GM13977 (cell line): ENCODE data around the gene TFG.

ENCODE experiments used
- DNase-seq: peaks from one replicate; pipeline ENCODE4 v3.0.0; 2012; ENCODE audit warnings: low spot score
- in situ Hi-C: fragments of 300-500 bp; cut with MboI; formaldehyde crosslinking; loops from one replicate; pipeline ENCODE4 v1.12.0; 2022; ENCODE audit warnings: low sequenced_read_pairs, low pct_unique_long_range_greater_than_20kb, mixed read lengths, inconsistent platforms; ENCODE audit not compliant: unreplicated experiment
- TF ChIP-seq, protein P1 (sequence below): IDR thresholded peaks from 2 replicates; pipeline ENCODE4 v1.5.1; 2012; ENCODE audit warnings: mild to moderate bottlenecking, control low read depth; ENCODE audit not compliant: insufficient read depth; ENCODE audit errors: extremely low read depth, missing control alignments

Gene TFG

DNA sequence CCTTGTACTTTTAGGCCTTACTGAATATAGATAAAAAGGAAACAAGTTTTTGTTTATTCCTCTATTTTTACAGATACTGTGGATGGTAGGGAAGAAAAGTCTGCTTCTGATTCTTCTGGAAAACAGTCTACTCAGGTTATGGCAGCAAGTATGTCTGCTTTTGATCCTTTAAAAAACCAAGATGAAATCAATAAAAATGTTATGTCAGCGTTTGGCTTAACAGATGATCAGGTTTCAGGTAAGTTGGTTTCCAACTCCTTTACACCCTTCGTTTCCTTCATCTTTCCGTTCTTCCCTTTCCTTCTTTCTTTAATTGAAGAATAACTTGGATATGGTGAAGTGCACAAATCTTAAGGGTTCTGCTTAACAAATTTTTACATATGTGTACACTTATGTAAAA, 23.1 kb downstream of the TFG start:
- in situ Hi-C loops, result no loop called here
- no peak for DNase-seq
- TF ChIP-seq, protein P1, sequence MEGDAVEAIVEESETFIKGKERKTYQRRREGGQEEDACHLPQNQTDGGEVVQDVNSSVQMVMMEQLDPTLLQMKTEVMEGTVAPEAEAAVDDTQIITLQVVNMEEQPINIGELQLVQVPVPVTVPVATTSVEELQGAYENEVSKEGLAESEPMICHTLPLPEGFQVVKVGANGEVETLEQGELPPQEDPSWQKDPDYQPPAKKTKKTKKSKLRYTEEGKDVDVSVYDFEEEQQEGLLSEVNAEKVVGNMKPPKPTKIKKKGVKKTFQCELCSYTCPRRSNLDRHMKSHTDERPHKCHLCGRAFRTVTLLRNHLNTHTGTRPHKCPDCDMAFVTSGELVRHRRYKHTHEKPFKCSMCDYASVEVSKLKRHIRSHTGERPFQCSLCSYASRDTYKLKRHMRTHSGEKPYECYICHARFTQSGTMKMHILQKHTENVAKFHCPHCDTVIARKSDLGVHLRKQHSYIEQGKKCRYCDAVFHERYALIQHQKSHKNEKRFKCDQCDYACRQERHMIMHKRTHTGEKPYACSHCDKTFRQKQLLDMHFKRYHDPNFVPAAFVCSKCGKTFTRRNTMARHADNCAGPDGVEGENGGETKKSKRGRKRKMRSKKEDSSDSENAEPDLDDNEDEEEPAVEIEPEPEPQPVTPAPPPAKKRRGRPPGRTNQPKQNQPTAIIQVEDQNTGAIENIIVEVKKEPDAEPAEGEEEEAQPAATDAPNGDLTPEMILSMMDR, result no peak

DNA sequence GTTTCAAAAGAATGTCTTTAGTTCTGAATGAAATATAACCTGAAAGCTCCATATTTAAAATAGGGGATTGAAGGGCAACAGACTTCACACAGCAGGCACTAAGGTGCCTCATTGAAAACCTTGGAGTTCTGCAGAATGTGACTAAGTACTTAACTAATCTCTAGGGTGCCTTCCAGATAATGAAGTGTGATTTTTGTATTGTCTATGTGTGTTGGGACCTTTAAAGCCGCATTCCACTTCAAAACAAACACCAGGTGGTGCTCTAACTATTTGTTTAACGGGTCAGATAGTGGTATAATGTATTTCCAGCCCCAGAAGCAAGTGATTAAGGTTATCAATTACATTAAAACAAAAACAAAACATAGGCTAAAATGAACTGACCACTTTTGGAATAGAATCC, 28.0 kb downstream of the TFG start:
- in situ Hi-C loops, result no loop called here
- DNase-seq, result no peak
- TF ChIP-seq, protein P1, result peak; percentile 29

DNA sequence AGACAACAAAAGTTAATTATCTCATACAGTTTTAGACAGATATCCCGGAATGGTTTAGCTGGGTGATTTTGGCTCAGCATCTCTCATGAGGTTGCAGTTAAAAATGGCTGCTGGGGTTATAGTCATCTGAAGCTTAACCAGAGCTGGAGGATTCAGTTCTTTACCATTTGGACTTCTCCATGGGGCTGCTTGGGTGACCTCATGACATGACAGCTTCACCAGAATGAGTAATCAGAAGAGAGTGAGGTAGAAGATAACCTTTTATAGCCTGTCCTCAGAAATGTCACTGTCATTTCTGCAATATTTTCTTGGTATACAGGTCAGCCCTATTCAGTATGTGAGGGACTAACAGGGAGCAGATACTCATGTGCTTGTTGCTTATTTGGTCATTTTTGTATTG, 30.9 kb downstream of the TFG start:
- in situ Hi-C loops, result no loop called here
- DNase-seq, result no peak
- TF ChIP-seq, protein P1, result no peak

DNA sequence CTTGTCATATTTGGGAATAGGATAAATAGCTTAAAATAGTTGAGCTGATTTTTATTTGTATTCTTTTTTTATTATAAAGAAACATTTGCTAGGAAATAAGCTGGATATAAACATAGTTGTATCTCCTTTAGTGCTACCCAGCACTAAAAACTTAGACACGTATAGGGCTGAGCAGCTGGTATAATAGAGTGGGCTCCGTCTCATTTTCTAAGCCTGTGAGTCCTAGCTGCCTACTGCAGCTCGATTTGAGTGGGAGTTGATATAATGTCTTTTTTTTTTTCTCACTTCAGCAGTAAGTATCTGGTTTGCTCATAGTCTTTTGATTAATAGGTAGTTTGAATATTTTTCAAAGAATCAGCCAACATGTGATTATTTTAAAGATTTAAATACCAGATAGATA, 34.2 kb downstream of the TFG start:
- TF ChIP-seq, protein P1, result no peak
- no peak for DNase-seq
- in situ Hi-C loops, result no loop called here

DNA sequence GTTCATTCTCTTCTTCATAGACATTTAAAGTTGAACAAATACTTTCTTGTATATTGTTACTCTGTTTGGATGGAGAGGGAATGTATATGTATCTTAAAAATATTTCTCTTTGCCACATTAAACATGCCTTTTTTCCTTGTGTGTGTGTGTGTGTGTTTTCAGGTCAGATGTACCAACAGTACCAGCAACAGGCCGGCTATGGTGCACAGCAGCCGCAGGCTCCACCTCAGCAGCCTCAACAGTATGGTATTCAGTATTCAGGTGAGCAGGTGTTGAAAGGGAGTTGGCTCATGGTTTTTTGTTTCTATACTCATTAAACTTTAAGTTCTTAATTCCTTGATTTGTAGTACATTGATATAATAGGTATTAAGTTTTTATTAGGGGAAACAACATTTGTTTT, 35.4 kb downstream of the TFG start:
- in situ Hi-C loops, result no loop called here
- TF ChIP-seq, protein P1, result no peak
- DNase-seq, result no peak

DNA sequence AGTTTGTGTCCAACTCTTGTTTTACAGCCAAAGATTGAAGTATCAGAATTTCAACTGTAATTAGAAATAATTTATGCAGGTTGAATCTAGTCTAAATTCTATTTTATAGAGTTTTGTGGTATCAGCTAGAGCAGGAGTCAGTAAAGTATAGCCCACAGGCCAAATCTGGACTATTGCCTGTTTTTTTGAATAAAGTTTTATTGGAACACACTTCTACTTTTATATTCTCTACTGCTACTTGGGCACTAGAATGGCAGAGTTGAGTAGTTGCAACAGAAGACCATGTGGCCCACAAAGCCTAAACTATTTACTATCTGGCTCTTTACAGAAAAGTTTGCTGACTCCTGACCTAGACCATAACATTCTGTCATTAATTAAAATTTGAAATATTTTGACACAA, 36.3 kb downstream of the TFG start:
- in situ Hi-C loops, result no loop called here

More for the DNA sequence above, 36.3 kb downstream of the TFG start:
- DNase-seq, result no peak
- TF ChIP-seq, protein P1, result no peak
